ENCODE data around the gene SLC44A5.

SLC44A5 gene

DNA sequence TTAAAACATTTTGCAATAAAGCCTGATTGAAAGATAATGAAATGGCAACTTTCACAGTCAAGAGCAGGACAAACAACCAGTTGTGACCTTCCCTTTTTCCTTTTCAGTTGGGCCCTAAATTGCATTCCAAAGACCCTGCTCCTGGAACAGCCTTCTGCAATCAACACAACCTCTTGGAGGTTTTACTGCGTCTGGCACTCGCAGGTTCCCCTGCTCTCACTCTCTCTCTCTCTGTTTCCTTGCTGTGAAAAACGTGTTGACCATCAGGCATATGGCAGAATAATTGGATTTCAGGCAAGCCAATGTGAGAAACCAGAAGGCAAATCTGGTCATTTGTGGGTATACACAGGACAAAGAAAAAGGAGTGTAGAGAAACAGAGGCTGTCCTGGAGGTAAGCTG is 23.2 kb downstream of the SLC44A5 start:
- no peak overlapping the region for H3K4me3 ChIP-seq (ENCODE audit: low read depth in 1 of 2, low read length in 1 of 2)
- TF ChIP-seq, protein P1, sequence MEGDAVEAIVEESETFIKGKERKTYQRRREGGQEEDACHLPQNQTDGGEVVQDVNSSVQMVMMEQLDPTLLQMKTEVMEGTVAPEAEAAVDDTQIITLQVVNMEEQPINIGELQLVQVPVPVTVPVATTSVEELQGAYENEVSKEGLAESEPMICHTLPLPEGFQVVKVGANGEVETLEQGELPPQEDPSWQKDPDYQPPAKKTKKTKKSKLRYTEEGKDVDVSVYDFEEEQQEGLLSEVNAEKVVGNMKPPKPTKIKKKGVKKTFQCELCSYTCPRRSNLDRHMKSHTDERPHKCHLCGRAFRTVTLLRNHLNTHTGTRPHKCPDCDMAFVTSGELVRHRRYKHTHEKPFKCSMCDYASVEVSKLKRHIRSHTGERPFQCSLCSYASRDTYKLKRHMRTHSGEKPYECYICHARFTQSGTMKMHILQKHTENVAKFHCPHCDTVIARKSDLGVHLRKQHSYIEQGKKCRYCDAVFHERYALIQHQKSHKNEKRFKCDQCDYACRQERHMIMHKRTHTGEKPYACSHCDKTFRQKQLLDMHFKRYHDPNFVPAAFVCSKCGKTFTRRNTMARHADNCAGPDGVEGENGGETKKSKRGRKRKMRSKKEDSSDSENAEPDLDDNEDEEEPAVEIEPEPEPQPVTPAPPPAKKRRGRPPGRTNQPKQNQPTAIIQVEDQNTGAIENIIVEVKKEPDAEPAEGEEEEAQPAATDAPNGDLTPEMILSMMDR (IDR thresholded peaks at IDR 0.05) = no peak
- no peak overlapping the region for H3K27ac ChIP-seq
- H3K4me1 ChIP-seq (ENCODE audit: control insufficient read depth in 1 of 2, insufficient read depth in 1 of 2, low read depth in 1 of 2, low read length in 1 of 2) = no peaks in the 10 kb centered on the region
- no peaks in the 10 kb centered on the region for H3K36me3 ChIP-seq
- no peaks in the 10 kb centered on the region for H3K9me3 ChIP-seq
- no peaks in the 10 kb centered on the region for H3K27me3 ChIP-seq

DNA sequence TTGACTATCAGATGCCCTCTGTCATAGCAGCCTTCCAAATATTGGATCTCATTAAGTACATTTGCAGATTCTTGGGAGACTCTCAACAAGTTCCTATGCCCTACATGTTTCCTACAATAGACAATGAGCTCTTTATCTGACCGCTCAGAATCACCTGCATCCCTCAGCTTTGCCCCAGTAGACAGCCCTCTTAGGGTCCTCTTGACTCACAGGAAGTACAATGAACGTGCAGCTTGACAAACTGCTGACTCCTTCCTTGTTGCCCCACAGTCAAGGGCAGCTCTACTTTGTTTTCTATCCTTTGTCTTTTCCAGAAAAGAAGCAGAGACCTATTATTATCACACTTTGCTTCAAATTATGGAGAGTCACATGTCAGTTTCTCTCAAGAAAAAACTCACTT is 27.6 kb downstream of the SLC44A5 start:
- H3K9me3 ChIP-seq = no peaks in the 10 kb centered on the region
- H3K4me3 ChIP-seq (ENCODE audit: low read depth in 1 of 2, low read length in 1 of 2) = no peak overlapping the region
- H3K27ac ChIP-seq = no peak overlapping the region
- no peaks in the 10 kb centered on the region for H3K36me3 ChIP-seq
- TF ChIP-seq, protein P1 (IDR thresholded peaks at IDR 0.05) = no peak
- H3K4me1 ChIP-seq (ENCODE audit: control insufficient read depth in 1 of 2, insufficient read depth in 1 of 2, low read depth in 1 of 2, low read length in 1 of 2) = no peaks in the 10 kb centered on the region
- H3K27me3 ChIP-seq = no peaks in the 10 kb centered on the region

DNA sequence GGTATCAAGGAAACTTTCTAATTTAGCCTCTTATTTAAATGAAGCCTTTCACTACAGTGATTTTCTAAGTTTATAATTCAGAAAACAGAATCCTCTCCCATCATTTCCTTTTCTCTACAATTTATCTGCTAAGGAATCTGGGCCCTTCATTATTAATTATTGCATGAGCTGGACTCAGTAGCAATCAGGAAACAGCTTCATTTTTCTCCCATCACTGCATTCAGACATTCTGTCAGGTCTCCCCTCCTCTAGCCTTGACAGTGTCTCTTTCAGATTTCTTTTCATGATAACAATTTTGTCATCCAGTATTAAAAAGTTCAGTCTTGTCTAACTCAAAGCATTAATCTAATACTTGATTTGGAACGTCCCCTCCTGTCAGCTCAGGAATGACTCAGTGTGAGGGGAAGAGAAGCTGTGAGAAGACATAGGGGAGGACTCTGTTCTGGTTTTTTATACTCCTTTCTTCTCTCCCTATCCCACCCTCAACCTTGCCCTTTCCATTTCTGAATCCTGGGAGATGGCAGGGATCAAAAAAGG is 28.1 kb downstream of the SLC44A5 start:
- Histone ChIP-seq H3K36me3 (no peaks in the 10 kb centered on the region), H3K27ac (no peak overlapping the region), H3K27me3 (no peaks in the 10 kb centered on the region), H3K4me1 (ENCODE audit: control insufficient read depth in 1 of 2, insufficient read depth in 1 of 2, low read depth in 1 of 2, low read length in 1 of 2) (no peaks in the 10 kb centered on the region), H3K4me3 (ENCODE audit: low read depth in 1 of 2, low read length in 1 of 2) (no peak overlapping the region), H3K9me3 (no peaks in the 10 kb centered on the region)
- TF ChIP-seq, protein P1 (IDR thresholded peaks at IDR 0.05) = no peak

DNA sequence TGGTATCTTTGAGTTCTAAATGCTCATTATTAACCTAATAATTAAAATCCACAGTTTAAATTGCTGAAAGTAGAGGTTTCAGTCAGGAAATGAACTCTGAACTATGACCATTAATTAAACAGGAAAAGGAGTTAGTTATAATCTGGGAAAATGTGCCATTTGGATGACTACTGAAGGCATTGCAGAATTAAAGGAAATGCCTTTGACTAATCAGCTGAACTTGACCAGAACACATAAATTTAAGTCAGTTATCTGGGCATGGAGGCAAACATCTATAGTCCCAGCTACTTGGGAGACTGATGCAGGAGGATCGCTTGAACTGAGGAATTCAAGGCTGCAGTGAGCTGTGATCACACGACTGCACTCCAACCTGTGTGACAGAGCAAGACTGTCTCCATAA is 31.9 kb downstream of the SLC44A5 start:
- H3K9me3 ChIP-seq = no peaks in the 10 kb centered on the region
- no peaks in the 10 kb centered on the region for H3K36me3 ChIP-seq
- H3K27me3 ChIP-seq = no peaks in the 10 kb centered on the region
- H3K27ac ChIP-seq = no peak overlapping the region
- H3K4me1 ChIP-seq (ENCODE audit: control insufficient read depth in 1 of 2, insufficient read depth in 1 of 2, low read depth in 1 of 2, low read length in 1 of 2) = no peaks in the 10 kb centered on the region
- no peak overlapping the region for H3K4me3 ChIP-seq (ENCODE audit: low read depth in 1 of 2, low read length in 1 of 2)
- TF ChIP-seq, protein P1 (IDR thresholded peaks at IDR 0.05) = no peak

DNA sequence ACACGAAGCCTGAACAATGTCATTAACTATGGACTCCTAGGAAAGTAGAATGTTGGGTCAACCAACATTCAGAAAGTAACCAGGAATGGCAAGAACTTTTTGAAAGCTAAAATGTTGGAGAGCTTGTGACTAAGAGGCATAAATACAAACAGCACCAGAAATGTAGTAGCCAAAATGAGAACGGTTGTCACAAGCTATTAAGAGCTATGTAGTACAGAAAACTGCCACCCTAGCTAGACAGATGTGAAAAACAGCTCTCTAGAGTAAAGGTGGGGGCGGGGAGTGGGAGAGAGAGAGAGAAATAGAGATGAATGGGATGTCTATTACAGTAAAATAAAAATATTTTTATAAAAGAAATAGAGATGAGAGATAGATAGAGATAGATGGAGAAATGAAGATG is 35.1 kb downstream of the SLC44A5 start:
- no peak overlapping the region for H3K4me3 ChIP-seq (ENCODE audit: low read depth in 1 of 2, low read length in 1 of 2)
- H3K9me3 ChIP-seq = no peaks in the 10 kb centered on the region
- TF ChIP-seq, protein P1 (IDR thresholded peaks at IDR 0.05) = no peak
- H3K4me1 ChIP-seq (ENCODE audit: control insufficient read depth in 1 of 2, insufficient read depth in 1 of 2, low read depth in 1 of 2, low read length in 1 of 2) = no peaks in the 10 kb centered on the region
- H3K36me3 ChIP-seq = no peaks in the 10 kb centered on the region
- no peaks in the 10 kb centered on the region for H3K27me3 ChIP-seq
- H3K27ac ChIP-seq = no peak overlapping the region

DNA sequence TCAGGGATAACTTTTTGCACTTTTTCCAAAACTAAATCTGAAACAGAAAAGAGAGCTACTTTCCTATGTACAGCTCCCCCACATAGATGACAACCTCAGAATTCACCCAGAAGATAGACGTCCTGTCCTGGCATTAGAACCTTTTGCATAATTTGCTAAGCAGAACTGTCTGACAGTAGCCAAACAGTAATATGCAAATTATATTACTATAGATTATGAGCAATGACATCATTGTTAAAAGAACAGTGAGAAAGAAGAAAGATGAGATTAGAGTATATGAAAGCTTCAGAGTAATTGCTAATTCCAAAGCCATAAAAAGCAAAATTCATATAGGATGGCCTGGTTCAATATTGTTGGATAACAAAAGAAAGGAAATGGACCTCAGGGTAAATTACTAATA is 43.7 kb downstream of the SLC44A5 start:
- H3K27me3 ChIP-seq = no peaks in the 10 kb centered on the region

More for the DNA sequence above, 43.7 kb downstream of the SLC44A5 start:
- Histone ChIP-seq H3K4me3 (ENCODE audit: low read depth in 1 of 2, low read length in 1 of 2) (no peak overlapping the region), H3K36me3 (no peaks in the 10 kb centered on the region), H3K9me3 (no peaks in the 10 kb centered on the region), H3K4me1 (ENCODE audit: control insufficient read depth in 1 of 2, insufficient read depth in 1 of 2, low read depth in 1 of 2, low read length in 1 of 2) (no peaks in the 10 kb centered on the region), H3K27ac (no peak overlapping the region)
- TF ChIP-seq, protein P1 (IDR thresholded peaks at IDR 0.05) = no peak

Data from neutrophil (primary cell).